B cell (primary cell): ENCODE results near the gene MID1IP1. TPM values are rescaled to one million over a fixed set of nuclear protein-coding genes. Genes with fewer than 3 reads are reported as not detected.

Experiments used
- ATAC-seq: fragments of 200-7000 bp; cut with Tn5 transposase; one replicate; pipeline ENCODE4 v1.10.0; 2021; ENCODE audit warnings: low read depth, mild to moderate bottlenecking, moderate number of reproducible peaks, moderate library complexity
- CTCF ChIA-PET: fragments of 350-600 bp; sonication (Branson Sonifier 250); formaldehyde crosslinking; loops from one replicate; lab custom pipeline; 2021; ENCODE audit warnings: antibody characterized with exemption, inconsistent platforms; lab: Charles Lee
- POLR2A ChIA-PET: fragments of 350-600 bp; sonication (Branson Sonifier 250); formaldehyde crosslinking; loops from one replicate; lab custom pipeline; 2021; ENCODE audit warnings: antibody characterized with exemption; lab: Charles Lee
- DNase-seq: peaks from one replicate; pipeline ENCODE4 v3.0.0; 2013
- H2AFZ ChIP-seq: 2 replicates; pipeline ENCODE4 v1.6.1; 2012; ENCODE audit warnings: mild to moderate bottlenecking, low read depth, low read length; ENCODE audit not compliant: insufficient read depth, poor library complexity, severe bottlenecking
- H3K27ac ChIP-seq, 2 donors: 1 replicate in 1 of 2; 2 replicates in 1 of 2; pipeline ENCODE4 v1.5.1; 2012 to 2013; ENCODE audit warnings: low read length in 2 of 2, mild to moderate bottlenecking in 2 of 2, moderate library complexity in 1 of 2
- H3K27me3 ChIP-seq, 4 experiments: fragments of 200-600 bp in 1 of 4; sonication (generic) in 1 of 4; replicated peaks in 1 of 4; 1 replicate in 2 of 4; 2 replicates in 2 of 4; pipeline versions ENCODE4 v1.6.1 to v1.7.0; 2013 to 2016; ENCODE audit warnings: low read length in 3 of 4, mild to moderate bottlenecking in 2 of 4, mixed read lengths in 1 of 4, moderate library complexity in 1 of 4; ENCODE audit not compliant: insufficient read depth in 4 of 4, control insufficient read depth in 3 of 4; ENCODE audit errors: control extremely low read depth in 1 of 4
- H3K36me3 ChIP-seq, 2 experiments: replicated peaks in 1 of 2; 1 replicate in 1 of 2; 2 replicates in 1 of 2; pipeline versions ENCODE4 v1.6.1 to v1.7.1; 2013; ENCODE audit warnings: low read length in 1 of 2; ENCODE audit not compliant: insufficient read depth in 2 of 2, control insufficient read depth in 1 of 2; ENCODE audit errors: control extremely low read depth in 1 of 2, extremely low read depth in 1 of 2
- H3K4me1 ChIP-seq, 2 donors: fragments of 200-600 bp in 1 of 2; sonication (generic) in 1 of 2; 1 replicate in 1 of 2; 2 replicates in 1 of 2; pipeline versions ENCODE4 v1.5.1 to v1.6.1; 2013 to 2017; ENCODE audit warnings: low read length in 2 of 2; ENCODE audit not compliant: control insufficient read depth in 2 of 2, insufficient read depth in 2 of 2
- H3K4me2 ChIP-seq: replicated peaks from 2 replicates; pipeline ENCODE3; 2012; ENCODE audit warnings: mild to moderate bottlenecking, low read depth, low read length; ENCODE audit not compliant: poor library complexity, severe bottlenecking
- H3K4me3 ChIP-seq, 5 experiments: fragments of 200-600 bp in 1 of 5; sonication (generic) in 1 of 5; 1 replicate in 3 of 5; 2 replicates in 2 of 5; pipeline versions ENCODE4 v1.5.1 to v1.7.0; 2011 to 2016; ENCODE audit warnings: low read length in 4 of 5, mild to moderate bottlenecking in 4 of 5, low read depth in 2 of 5, control low read depth in 1 of 5, moderate library complexity in 1 of 5; ENCODE audit not compliant: insufficient read depth in 1 of 5; ENCODE audit errors: control extremely low read depth in 1 of 5, extremely low read depth in 1 of 5
- H3K79me2 ChIP-seq: fragments of 200-600 bp; sonication (generic); one replicate; pipeline ENCODE4 v1.6.0; 2016; ENCODE audit warnings: low read length; ENCODE audit not compliant: control insufficient read depth, insufficient read depth
- H3K9ac ChIP-seq: fragments of 200-600 bp; sonication (generic); 2 replicates; pipeline ENCODE4 v1.6.1; 2017; ENCODE audit warnings: mild to moderate bottlenecking, low read length, moderate library complexity
- H3K9me3 ChIP-seq, 3 donors: one replicate each; pipeline versions ENCODE4 v1.6.1 to v1.7.1; 2013; ENCODE audit warnings: low read length in 2 of 3; ENCODE audit not compliant: control insufficient read depth in 2 of 3, insufficient read depth in 1 of 3; ENCODE audit errors: control extremely low read depth in 1 of 3
- H4K20me1 ChIP-seq: 2 replicates; pipeline ENCODE4 v1.6.0; 2012; ENCODE audit warnings: mild to moderate bottlenecking, low read length; ENCODE audit not compliant: insufficient read depth, control insufficient read depth, poor library complexity, severe bottlenecking
- H3K27ac Mint-ChIP-seq: one replicate; pipeline ENCODE4 v1.8.0; 2021; ENCODE audit warnings: mixed read lengths
- H3K27me3 Mint-ChIP-seq: one replicate; pipeline ENCODE4 v1.8.0; 2021; ENCODE audit warnings: mixed read lengths
- H3K4me1 Mint-ChIP-seq: one replicate; pipeline ENCODE4 v1.8.0; 2021; ENCODE audit warnings: mixed read lengths
- H3K4me3 Mint-ChIP-seq: one replicate; pipeline ENCODE4 v1.8.0; 2021; ENCODE audit warnings: mixed read lengths
- H3K9me3 Mint-ChIP-seq: one replicate; pipeline ENCODE4 v1.8.0; 2022; ENCODE audit warnings: mixed read lengths; ENCODE audit not compliant: insufficient read depth
- EZH2 ChIP-seq: IDR thresholded peaks from 2 replicates; pipeline ENCODE4 v1.6.1; 2012; ENCODE audit warnings: borderline replicate concordance, low read depth, mild to moderate bottlenecking, moderate library complexity, low read length; ENCODE audit not compliant: insufficient read depth, poor library complexity, severe bottlenecking
- WGBS: methylation state at CpG from one replicate; pipeline ENCODE4 v1.1.5; 2013; ENCODE audit warnings: missing lambda C conversion rate; ENCODE audit not compliant: insufficient coverage; 5-methylcytosine and 5-hydroxymethylcytosine counted together
- intact Hi-C: fragments of 100-400 bp; cut with micrococcal nuclease; formaldehyde crosslinking; loops from one replicate; pipeline ENCODE4 v1.10.0; 2022
- polyA plus RNA-seq: library from polyadenylated mRNA; depleted of rRNA; stranded (reverse); fragments of >200 nt; gene quantifications from 2 replicates; pipeline ENCODE4 v1.2.3, GENCODE V29; 2012
- total RNA-seq, 2 donors: library from RNA; stranded (reverse); fragments of 120-200 nt in 1 of 2; gene quantifications; 1 replicate in 1 of 2; 2 replicates in 1 of 2; pipeline versions ENCODE4 v1.2.3 to v1.2.4, GENCODE V29; 2013 to 2022
- TF ChIP-seq, protein P1 (sequence below): fragments of 200-600 bp; IDR thresholded peaks from one replicate; pipeline ENCODE4 v1.8.0; 2022; ENCODE audit warnings: antibody characterized with exemption, mild to moderate bottlenecking

Gene MID1IP1
- total and polyA plus RNA-seq, 2 donors (not counting 1 experiment from before 2014, with no cell fraction given) = 28.2 to 46.2 TPM

DNA sequence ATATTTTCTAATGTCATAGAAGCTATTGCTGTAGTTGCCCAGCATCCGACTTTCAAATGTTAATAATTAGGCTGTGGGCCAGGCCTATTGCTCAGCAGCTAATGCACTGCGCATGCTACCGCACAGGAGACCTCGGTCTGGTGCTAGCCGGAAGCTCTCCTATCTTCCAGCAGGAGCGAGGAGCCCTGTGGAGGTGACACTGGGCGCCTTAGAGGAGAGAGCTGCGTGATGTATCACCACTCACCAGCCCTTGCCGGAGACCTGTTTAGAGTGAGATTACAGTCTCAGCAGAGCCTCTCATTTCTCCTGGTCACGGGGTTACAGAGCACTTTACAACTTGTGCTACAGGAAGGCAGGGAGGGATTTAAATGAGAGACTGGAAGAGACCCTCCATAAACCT lies 31.1 kb upstream of the MID1IP1 start:
- Histone ChIP-seq H3K4me3 (no peak overlapping the region), H3K27ac (no peak overlapping the region), H3K36me3 (no peaks in the 10 kb centered on the region), H3K9ac (no peak overlapping the region), H3K79me2 (no peaks in the 10 kb centered on the region), H2AFZ (no peak overlapping the region), H4K20me1 (no peaks in the 10 kb centered on the region), H3K4me2 (no peak overlapping the region), H3K4me1 (no peaks in the 10 kb centered on the region), H3K9me3 (no peaks in the 10 kb centered on the region), H3K27me3 (no peaks in the 10 kb centered on the region)
- ChIA-PET POLR2A (no interaction called here), CTCF (interaction anchor here (0.6 kb wide), 1 partner anchor 380 kb away, joined by 3 read pairs; no protein-coding TSS in a partner anchor)
- WGBS = 94% methylated on average over 5 of the region's 10 CpGs
- peaks cover 4% of the 10 kb centered on the region for H3K27me3 Mint-ChIP-seq
- no peak overlapping the region for H3K27ac Mint-ChIP-seq
- H3K4me3 Mint-ChIP-seq = no peak overlapping the region
- H3K4me1 Mint-ChIP-seq = no peaks in the 10 kb centered on the region
- no peak for TF ChIP-seq EZH2
- TF ChIP-seq, protein P1, sequence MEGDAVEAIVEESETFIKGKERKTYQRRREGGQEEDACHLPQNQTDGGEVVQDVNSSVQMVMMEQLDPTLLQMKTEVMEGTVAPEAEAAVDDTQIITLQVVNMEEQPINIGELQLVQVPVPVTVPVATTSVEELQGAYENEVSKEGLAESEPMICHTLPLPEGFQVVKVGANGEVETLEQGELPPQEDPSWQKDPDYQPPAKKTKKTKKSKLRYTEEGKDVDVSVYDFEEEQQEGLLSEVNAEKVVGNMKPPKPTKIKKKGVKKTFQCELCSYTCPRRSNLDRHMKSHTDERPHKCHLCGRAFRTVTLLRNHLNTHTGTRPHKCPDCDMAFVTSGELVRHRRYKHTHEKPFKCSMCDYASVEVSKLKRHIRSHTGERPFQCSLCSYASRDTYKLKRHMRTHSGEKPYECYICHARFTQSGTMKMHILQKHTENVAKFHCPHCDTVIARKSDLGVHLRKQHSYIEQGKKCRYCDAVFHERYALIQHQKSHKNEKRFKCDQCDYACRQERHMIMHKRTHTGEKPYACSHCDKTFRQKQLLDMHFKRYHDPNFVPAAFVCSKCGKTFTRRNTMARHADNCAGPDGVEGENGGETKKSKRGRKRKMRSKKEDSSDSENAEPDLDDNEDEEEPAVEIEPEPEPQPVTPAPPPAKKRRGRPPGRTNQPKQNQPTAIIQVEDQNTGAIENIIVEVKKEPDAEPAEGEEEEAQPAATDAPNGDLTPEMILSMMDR = no peak
- DNase-seq = no peak
- H3K9me3 Mint-ChIP-seq = no peaks in the 10 kb centered on the region
- intact Hi-C loops = no loop called here
- no peak for ATAC-seq

DNA sequence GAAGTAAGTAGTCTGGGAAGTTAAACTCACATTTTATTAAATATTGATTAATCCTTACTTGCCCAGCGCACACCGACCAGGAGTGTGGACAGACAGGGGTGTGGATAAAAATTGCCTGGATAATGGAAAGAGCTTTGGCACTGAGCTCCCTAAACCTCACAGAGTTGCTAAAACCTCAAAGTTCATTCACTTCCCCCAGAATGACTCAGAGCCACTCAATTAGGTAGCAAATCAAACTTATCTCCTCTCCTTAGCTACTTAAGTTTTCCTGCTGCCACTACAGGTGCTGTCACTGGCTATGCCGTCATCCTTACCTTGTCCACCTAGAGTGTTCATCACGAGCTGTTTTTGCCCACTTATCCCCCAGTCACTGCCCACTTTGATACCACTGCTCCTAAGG lies 27.0 kb upstream of the MID1IP1 start:
- H3K4me1 Mint-ChIP-seq = no peaks in the 10 kb centered on the region
- H3K36me3 ChIP-seq = no peaks in the 10 kb centered on the region
- H3K4me1 ChIP-seq = no peaks in the 10 kb centered on the region
- ATAC-seq (no peak), DNase-seq (no peak)
- WGBS = no CpG with 5 or more reads among the region's 4 CpGs
- H3K9me3 ChIP-seq = no peaks in the 10 kb centered on the region
- no peak overlapping the region for H3K4me3 ChIP-seq
- H3K4me2 ChIP-seq = no peak overlapping the region
- no peak overlapping the region for H3K9ac ChIP-seq
- intact Hi-C loops = no loop called here
- H3K27me3 Mint-ChIP-seq = peaks cover 4% of the 10 kb centered on the region
- no peak overlapping the region for H3K27ac ChIP-seq
- H3K79me2 ChIP-seq = no peaks in the 10 kb centered on the region
- no peak for TF ChIP-seq EZH2
- TF ChIP-seq, protein P1 = no peak
- H3K4me3 Mint-ChIP-seq = no peak overlapping the region
- H2AFZ ChIP-seq = no peak overlapping the region
- no peaks in the 10 kb centered on the region for H3K27me3 ChIP-seq
- POLR2A ChIA-PET = no interaction called here
- no peaks in the 10 kb centered on the region for H3K9me3 Mint-ChIP-seq
- no peaks in the 10 kb centered on the region for H4K20me1 ChIP-seq
- H3K27ac Mint-ChIP-seq = no peak overlapping the region
- CTCF ChIA-PET = no interaction called here
